ENCODE data around the gene AKR7A3. TPM values are rescaled to one million over a fixed set of nuclear protein-coding genes. Genes with fewer than 3 reads are reported as not detected.
"Not testable (repeated sequence)": the region's sequence is repeated elsewhere in the genome, so short reads cannot be mapped to it uniquely, and the experiment has no call there.

AKR7A3 gene
- total RNA-seq, 1 donor from 2014 or later = 1.5 TPM

- no peak for DNase-seq (ENCODE audit: extremely low spot score, unreplicated experiment)
- Mint-ChIP-seq H3K4me3 (ENCODE audit: unreplicated experiment) (no peak overlapping the region), H3K36me3 (ENCODE audit: unreplicated experiment) (peaks cover 54% of the 10 kb centered on the region), H3K4me1 (ENCODE audit: unreplicated experiment) (peaks cover 22% of the 10 kb centered on the region), H3K27me3 (ENCODE audit: unreplicated experiment) (no peaks in the 10 kb centered on the region), H3K9me3 (ENCODE audit: unreplicated experiment) (no peaks in the 10 kb centered on the region), H3K27ac (ENCODE audit: unreplicated experiment) (no peak overlapping the region)
- no peak for TF ChIP-seq CTCF (IDR thresholded peaks at IDR 0.05)
Measured at GRCh38 chr1:19306941-19307340, 18.4 kb upstream of the AKR7A3 start.

- Mint-ChIP-seq H3K36me3 (ENCODE audit: unreplicated experiment) (peaks cover 54% of the 10 kb centered on the region), H3K4me3 (ENCODE audit: unreplicated experiment) (no peak overlapping the region), H3K9me3 (ENCODE audit: unreplicated experiment) (no peaks in the 10 kb centered on the region), H3K27me3 (ENCODE audit: unreplicated experiment) (no peaks in the 10 kb centered on the region), H3K4me1 (ENCODE audit: unreplicated experiment) (peaks cover 16% of the 10 kb centered on the region), H3K27ac (ENCODE audit: unreplicated experiment) (no peak overlapping the region)
- TF ChIP-seq CTCF (IDR thresholded peaks at IDR 0.05) = no peak
- no peak for DNase-seq (ENCODE audit: extremely low spot score, unreplicated experiment)
Measured at GRCh38 chr1:19305880-19306279, 17.3 kb upstream of the AKR7A3 start.

GRCh38 chr1:19304081-19304480 lies 15.5 kb upstream of the AKR7A3 start:
- not testable (repeated sequence) for H3K27me3 Mint-ChIP-seq (ENCODE audit: unreplicated experiment); H3K4me1 Mint-ChIP-seq (ENCODE audit: unreplicated experiment); H3K4me3 Mint-ChIP-seq (ENCODE audit: unreplicated experiment); H3K27ac Mint-ChIP-seq (ENCODE audit: unreplicated experiment); DNase-seq (ENCODE audit: extremely low spot score, unreplicated experiment); H3K9me3 Mint-ChIP-seq (ENCODE audit: unreplicated experiment)
- H3K36me3 Mint-ChIP-seq (ENCODE audit: unreplicated experiment) = peaks cover 58% of the 10 kb centered on the region

GRCh38 chr1:19300211-19300610 lies 11.6 kb upstream of the AKR7A3 start:
- H3K9me3 Mint-ChIP-seq (ENCODE audit: unreplicated experiment) = peaks cover 6% of the 10 kb centered on the region
- no peak overlapping the region for H3K4me3 Mint-ChIP-seq (ENCODE audit: unreplicated experiment)
- H3K4me1 Mint-ChIP-seq (ENCODE audit: unreplicated experiment) = no peaks in the 10 kb centered on the region
- TF ChIP-seq CTCF (IDR thresholded peaks at IDR 0.05) = no peak
- H3K27ac Mint-ChIP-seq (ENCODE audit: unreplicated experiment) = no peak overlapping the region
- DNase-seq (ENCODE audit: extremely low spot score, unreplicated experiment) = no peak
- no peaks in the 10 kb centered on the region for H3K27me3 Mint-ChIP-seq (ENCODE audit: unreplicated experiment)
- peaks cover 35% of the 10 kb centered on the region for H3K36me3 Mint-ChIP-seq (ENCODE audit: unreplicated experiment)

- no peak for TF ChIP-seq CTCF (IDR thresholded peaks at IDR 0.05)
- H3K9me3 Mint-ChIP-seq (ENCODE audit: unreplicated experiment) = peaks cover 18% of the 10 kb centered on the region
- H3K4me1 Mint-ChIP-seq (ENCODE audit: unreplicated experiment) = peaks cover 8% of the 10 kb centered on the region
- no peak overlapping the region for H3K27ac Mint-ChIP-seq (ENCODE audit: unreplicated experiment)
- H3K36me3 Mint-ChIP-seq (ENCODE audit: unreplicated experiment) = peaks cover 27% of the 10 kb centered on the region
- no peak for DNase-seq (ENCODE audit: extremely low spot score, unreplicated experiment)
- H3K4me3 Mint-ChIP-seq (ENCODE audit: unreplicated experiment) = no peak overlapping the region
- H3K27me3 Mint-ChIP-seq (ENCODE audit: unreplicated experiment) = no peaks in the 10 kb centered on the region
Measured at GRCh38 chr1:19294638-19295037, 6.1 kb upstream of the AKR7A3 start.

GRCh38 chr1:19289244-19289643 lies 674 bp upstream of the AKR7A3 start:
- H3K9me3 Mint-ChIP-seq (ENCODE audit: unreplicated experiment) = peaks cover 2% of the 10 kb centered on the region
- peaks cover 15% of the 10 kb centered on the region for H3K36me3 Mint-ChIP-seq (ENCODE audit: unreplicated experiment)
- TF ChIP-seq CTCF (IDR thresholded peaks at IDR 0.05) = no peak
- peaks cover 8% of the 10 kb centered on the region for H3K4me1 Mint-ChIP-seq (ENCODE audit: unreplicated experiment)
- H3K4me3 Mint-ChIP-seq (ENCODE audit: unreplicated experiment) = no peak overlapping the region
- H3K27me3 Mint-ChIP-seq (ENCODE audit: unreplicated experiment) = no peaks in the 10 kb centered on the region
- H3K27ac Mint-ChIP-seq (ENCODE audit: unreplicated experiment) = no peak overlapping the region
- DNase-seq (ENCODE audit: extremely low spot score, unreplicated experiment) = no peak
